G401 (cell line): ENCODE results near the gene POMC. TPM values are rescaled to one million over a fixed set of nuclear protein-coding genes. Genes with fewer than 3 reads are reported as not detected.
"Not testable (repeated sequence)": the region's sequence is repeated elsewhere in the genome, so short reads cannot be mapped to it uniquely, and the experiment has no call there.

Experiments
- DNase-seq: peaks from one replicate; pipeline ENCODE4 v3.0.0-alpha.2; 2015; ENCODE audit warnings: low spot score
- in situ Hi-C: cut with HindIII; loops from 2 replicates; pipeline ENCODE4 v1.10.0; 2016; ENCODE audit warnings: low sequenced_read_pairs, mixed read lengths
- total RNA-seq: library from RNA; depleted of rRNA; stranded (reverse); fragments of >200 nt; shearing (Covaris generic); gene quantifications from 2 replicates; pipeline ENCODE4 v1.2.3, GENCODE V29; 2014

The POMC gene
- total RNA-seq, 1 experiment from 2014 or later, result not detected

DNA sequence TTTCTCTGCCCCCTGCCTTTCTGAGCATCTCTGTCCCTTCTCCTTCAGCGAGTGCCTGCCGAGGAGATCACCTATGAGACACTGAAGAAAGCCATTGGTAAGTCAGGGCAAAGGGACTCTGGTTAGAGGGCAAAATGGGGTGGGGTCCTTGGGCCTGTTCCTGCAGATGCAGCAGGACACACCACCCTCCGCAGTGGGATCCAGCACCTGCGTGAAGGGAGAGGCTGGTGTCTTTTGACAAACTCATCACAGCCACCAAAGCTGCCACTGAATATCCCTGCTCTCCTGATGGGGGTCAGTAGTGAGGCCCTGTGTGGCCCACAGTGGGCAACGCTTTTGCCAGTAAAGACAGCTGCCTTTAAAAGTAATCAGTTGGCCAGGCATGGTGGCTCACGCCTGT lies 18.7 kb downstream of the POMC start:
- in situ Hi-C loops, result no loop called here
- DNase-seq, result no peak

DNA sequence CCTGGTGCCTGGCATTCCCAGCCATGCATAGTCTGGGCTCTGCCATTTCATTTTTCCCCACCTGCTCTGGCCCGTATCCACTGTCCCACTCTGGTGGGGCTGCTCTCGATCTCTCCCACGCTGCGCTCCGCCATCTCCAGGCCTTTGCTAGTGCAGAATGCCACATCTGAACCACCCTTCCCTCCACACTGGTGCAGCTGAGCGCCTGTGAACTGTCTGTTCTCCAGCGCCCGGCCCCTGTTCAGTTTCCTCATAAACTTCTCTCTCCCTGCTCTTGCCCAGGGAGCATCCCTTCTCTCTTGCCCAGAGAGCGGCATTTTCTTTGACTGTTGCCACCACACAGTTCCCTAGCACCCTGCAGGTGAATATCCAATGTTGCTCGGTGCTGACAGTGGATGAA lies 21.5 kb downstream of the POMC start:
- in situ Hi-C loops, result no loop called here
- no peak for DNase-seq

DNA sequence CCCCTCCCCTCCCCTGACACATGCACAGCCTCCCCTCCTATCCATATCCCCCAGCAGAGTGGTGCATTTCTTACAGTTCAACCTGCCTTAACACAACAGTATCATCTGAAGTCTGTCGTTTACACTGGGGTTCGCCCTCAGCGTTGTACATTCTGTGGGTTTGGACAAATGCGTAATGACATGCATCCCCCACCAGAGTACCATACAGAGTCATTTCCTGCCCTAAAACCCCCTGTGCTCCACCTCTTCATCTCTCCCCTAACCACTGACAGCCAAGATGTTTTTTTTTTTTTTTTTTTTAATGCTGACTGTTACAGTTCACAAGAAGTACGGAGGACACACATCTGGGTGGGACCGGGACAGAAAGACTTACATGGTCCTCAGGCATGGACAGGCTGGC lies 22.6 kb downstream of the POMC start:
- in situ Hi-C loops, result no loop called here
- DNase-seq, result no peak

DNA sequence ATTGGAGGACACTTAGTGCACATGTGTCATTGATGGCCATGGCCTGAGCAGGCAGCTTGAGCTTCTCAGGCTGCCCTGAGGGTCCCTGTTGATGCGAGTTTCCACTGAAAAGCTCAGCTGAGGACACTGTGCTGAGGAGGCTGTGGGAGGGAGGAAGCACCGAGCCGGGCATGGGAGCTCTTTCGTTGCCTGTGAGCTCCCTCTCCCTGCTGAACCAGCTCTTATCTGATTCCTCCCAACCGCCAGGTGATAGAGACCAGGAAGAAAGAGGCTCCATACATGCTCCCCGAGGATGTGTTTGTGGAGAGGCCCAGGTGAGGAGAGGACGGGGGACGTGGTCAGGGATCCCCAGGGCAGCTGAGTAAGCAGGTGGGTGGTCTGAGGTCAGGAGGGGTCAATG lies 27.3 kb downstream of the POMC start:
- DNase-seq, result no peak
- in situ Hi-C loops, result no loop called here

DNA sequence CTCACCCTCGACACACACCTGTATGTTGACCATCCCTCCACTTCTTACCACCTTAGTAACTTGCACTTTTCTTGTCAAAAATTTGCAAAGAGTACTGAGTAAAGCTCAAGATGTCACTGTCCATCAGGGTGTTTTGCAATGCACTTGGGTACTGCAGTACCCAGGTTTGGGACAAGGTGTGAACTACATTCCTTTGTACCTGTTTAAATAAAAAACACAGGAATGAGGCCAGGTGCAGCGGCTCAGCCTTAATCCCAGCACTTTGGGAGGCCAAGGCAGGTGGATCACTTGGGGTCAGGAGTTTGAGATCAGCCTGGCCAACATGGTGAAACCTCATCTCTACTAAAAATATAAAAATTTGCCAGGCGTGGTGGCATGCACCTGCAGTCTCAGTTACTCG lies 27.8 kb downstream of the POMC start:
- DNase-seq, in situ Hi-C loops: not testable (repeated sequence)

DNA sequence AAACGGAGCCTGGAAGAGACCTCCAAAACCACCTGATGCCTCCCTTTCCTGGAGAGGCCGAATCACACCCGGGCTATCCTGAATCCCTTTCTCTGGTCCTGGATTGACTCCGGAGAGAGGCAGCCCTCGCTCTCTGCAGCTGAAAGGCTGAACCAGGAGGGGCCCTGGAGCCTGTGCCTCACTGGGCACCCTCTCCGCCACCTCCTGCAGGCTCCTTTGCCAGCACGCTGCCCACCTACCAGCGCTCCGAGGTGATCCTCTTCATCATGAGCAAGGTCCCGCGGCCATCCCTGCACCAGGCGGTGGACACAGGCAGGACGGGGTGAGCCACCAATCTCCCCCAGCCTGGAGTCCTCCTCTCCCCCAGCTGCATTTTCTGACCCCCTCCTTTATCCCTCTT lies 35.7 kb downstream of the POMC start:
- DNase-seq, result no peak
- in situ Hi-C loops, result no loop called here

DNA sequence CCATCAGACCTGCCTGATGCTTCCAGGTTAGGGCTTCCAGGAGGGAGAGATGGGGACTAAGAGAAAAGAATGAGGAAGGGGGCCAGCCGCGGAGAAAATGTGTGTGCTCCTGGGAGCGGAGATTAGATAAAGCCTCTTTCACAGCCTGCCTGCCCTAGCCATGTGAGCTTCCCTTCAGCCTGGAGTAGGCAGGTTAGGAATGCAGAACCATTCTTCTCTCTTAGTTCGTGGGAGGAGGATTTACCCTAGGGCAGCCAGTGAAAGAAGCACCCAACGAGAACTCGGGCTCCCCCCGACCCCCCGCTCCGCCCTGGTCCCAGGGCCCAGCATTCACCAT lies 36.1 kb downstream of the POMC start:
- DNase-seq, result no peak
- in situ Hi-C loops, result no loop called here

DNA sequence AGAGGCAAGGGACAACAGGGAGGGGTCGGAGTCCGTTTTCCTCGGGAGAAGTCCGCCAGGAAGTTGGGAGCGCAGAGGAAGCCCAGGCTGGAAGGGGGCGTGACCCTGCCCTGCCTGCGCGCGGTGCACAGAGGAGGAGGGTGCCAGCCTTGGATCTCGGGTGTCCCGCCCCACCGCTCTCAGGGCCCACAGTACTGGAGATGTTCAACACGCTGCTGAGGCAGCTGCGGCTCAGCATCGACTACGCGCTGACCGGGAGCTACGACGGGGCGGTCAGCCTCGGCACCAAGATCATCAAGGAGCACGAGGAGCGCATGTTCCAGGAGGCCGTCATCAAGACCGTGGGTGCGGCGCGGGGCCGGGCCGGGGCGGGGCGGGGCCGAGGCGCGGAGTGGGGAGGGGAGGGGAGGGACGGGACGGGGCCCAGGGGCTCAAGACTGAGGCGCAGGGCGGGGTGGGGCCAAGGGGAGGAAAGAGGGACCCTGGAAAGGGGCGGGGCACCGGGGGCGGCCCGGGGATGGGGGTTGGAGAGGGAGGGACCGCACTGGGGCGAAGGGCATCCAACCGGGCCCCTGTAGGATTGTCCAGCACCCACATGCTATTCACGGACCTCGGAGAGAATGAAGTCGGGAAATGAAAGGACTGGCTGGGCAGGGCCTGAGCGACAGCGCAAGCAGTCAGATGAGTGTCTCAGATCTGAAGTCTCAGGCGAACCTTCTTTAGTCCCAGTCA lies 36.6 kb downstream of the POMC start:
- in situ Hi-C loops, result no loop called here
- DNase-seq, result no peak

DNA sequence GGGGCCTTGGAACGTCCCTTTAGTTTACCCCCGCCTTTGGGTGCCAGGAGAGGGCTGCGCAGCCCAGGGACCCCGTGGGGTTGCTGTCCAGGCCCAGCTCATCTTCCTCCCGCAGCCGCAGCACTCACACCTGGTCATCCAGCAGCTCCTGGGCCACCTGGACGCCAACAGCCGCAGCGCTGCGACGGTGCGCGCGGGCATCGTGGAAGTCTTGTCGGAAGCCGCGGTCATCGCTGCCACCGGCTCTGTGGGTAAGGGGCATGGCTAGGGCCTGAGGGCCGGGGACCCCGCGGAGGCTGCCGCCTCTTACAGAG lies 37.2 kb downstream of the POMC start:
- no peak for DNase-seq
- in situ Hi-C loops, result no loop called here

DNA sequence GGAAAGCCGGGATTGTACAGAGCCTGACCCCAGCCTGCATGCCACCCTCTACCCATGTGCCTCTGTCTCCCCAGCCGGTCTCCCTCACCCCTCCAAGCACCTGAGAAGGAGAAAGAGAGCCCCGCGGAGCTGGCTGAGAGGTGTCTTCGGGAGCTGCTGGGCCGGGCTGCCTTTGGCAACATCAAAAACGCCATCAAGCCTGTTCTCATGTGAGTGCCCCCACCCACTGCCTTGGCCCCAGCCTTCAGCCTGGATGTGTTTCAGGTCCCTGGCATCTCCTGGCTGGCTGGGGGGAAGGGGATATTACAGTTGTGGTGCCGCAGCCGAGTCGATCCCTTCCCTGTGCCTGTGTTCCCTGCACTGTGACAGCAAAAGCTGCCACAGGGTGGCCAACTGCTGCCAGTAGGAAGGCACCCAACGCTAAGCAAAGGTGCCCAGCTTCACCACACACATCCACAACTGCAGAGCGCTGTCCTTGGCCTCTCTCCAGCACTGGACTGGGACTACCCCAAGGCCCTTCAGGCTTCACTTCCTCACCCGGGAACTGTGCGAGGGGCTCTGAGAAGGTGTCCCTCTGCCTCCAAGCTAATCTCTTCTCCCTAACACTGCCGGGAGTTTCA lies 38.4 kb downstream of the POMC start:
- in situ Hi-C loops, result no loop called here
- no peak for DNase-seq

DNA sequence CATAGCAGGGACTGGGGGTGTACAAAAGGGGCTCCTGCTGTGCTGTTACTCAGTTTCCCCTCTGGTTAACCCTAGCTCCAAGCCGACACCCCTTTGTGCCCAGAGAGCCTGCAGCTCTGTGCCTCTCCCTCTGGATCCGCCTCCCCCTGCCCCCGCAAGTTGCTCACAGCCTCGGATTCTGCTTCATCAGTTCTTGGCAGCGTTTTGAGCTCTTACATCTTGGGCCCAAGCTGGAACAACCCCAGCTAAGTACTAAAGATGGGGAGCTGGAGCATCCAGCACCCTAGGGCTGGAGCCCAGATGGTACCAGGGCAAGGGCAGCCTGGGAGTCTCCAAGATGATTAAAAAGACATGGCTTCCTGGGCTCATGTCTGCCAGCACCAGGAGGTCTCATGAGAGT lies 40.7 kb downstream of the POMC start:
- in situ Hi-C loops, result no loop called here
- DNase-seq, result peak; percentile 25

DNA sequence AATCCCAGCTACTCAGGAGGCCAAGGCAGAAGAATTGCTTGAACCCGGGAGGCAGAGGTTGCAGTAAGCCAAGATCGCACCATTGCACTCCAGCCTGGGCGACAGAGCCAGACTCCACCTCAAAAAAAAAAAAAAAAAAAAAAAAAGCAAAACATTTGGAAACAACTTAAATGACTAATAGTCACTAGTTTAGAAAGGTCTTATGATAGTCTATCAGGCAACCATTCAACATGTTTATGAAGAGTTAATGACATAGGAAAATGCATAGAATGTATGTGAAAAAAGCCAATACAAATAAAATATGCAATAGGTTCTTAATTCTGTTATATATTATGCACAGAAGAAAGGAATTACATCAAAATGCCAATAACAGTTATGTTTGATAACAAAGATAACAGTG lies 41.3 kb downstream of the POMC start:
- in situ Hi-C loops, DNase-seq: not testable (repeated sequence)

DNA sequence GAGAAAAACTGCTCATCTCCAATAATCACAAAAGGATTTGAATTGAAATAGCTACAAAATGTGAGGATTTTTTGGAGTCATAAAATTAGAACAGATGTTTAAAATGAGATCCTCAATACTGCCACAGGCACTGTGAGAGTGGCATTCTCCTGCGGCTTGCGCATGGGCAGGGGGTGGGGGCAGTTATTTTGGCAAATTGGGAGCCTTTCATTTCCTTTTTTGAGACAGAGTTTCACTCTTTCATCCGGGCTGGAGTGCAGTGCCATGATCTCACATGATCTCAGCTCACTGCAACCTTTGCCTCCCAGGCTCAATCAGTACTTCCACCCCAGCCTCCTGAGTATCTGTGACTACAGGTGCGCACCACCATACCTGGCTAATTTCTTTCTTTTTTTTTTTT lies 42.4 kb downstream of the POMC start:
- no peak for DNase-seq
- in situ Hi-C loops, result no loop called here

DNA sequence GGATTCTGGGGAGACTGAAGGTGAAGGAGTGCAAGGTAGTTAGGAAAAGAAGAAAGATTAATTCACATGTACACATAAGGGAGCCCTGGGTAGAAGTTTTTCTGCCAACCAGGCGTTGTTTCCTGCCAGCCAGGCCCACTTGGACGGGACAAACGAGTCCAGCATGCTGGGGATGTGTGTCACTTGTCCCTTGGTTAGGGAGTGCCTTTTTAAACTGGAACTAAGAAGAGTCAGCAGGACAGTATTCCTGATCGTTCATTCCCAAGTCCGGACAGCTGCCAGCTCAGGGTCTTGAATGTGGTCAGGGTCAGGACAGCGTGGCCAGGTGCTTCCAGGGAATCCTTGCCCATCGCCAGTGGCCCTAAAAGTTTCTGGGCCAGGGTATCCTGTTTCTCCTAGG lies 43.2 kb downstream of the POMC start:
- in situ Hi-C loops, result no loop called here
- DNase-seq, result no peak

DNA sequence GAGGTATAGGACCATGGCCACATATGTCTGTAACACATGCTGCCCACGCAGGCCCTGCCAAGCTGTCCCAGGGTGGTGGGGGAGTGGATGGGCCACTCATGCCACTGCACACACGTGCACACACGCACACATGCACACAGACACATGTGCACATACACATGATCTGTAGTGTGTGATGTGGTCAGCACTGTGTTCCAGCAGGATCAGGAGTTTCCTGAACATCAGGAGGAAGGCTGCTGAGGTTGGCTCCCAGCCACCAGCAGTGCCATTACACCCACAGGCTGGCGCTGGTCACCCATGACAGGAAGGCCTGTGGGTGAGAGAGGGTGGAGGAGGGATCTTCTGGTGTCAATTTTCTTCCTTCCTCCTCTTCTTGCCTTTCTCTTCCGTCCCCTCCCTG lies 44.7 kb downstream of the POMC start:
- no peak for DNase-seq
- in situ Hi-C loops, result no loop called here

DNA sequence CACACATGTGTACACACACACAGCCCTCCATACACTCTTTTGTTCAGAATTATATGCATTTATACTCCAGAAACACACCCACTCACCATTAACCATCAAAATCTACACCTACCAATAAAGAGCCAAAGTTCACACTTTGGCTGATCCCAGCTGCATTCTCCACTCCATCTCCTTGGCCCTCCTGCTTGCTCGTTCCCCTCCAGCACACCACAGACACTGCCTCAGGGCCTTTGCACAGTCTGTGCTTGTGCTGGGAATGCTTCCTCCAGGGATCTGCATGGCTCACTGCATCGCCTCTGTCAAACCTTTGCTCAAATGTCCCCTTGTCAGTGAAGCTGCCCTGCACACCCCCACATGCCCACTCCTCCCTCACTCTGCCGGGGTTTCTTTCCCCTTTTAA lies 46.0 kb downstream of the POMC start:
- DNase-seq, result no peak
- in situ Hi-C loops, result no loop called here

DNA sequence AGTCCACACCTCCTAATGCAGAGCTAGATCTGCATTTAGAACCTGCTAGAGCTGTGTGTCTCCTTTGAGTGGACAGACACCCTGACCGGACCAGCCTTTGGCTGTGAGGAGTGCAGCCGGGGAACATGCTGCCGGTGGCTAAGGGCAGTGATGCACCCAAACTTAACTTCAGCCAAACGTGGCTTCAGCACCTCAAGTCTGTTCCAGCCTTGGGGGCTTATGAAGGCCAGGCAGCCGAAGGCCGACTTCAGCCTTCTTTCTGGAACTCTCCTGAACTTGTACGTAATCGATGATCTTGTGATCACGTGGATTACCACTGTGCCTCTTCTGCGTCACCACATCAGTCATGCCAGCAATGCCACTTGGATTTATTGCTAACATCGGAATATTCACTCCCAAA lies 49.1 kb downstream of the POMC start:
- DNase-seq, result no peak
- in situ Hi-C loops, result no loop called here

DNA sequence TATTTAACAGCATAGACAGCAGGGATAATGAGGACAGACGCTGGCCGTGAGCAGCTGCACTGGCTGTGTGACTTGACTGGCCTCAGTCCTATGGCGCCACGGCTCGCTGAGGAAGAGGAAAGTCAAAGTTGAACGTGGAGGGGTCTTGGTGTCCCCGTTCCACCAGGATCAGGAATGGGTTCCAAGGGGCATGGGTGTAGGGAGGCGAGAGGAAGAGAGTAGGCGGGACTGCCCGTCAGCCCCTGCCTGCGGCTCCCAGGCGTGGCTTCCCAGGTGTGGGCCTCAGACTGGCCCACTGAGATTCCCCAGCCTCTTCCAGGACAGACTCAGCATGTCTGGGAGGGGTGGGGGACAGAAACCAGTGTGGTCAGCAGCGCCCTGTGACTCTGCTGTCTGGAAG lies 51.4 kb downstream of the POMC start:
- DNase-seq, result no peak
- in situ Hi-C loops, result no loop called here

DNA sequence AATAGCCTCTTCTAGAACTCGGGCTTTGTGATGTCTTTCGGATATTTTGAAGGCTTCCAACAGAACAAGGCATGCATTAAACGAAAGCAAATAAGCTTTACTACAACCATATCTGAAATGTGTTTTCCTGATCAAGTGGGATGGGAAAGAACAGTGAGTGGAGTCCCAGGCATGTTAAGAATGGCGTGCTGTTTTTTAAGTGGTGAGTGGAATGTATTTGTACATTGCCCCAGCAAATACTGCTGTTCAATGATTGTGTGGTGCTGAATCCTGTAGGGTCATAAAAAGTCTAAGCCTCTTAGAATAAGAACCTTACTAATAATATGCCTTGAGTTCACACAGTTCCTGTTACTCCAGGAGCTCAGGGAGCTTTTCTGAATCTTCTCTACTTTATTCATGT lies 52.5 kb downstream of the POMC start:
- DNase-seq, result no peak
- in situ Hi-C loops, result no loop called here

DNA sequence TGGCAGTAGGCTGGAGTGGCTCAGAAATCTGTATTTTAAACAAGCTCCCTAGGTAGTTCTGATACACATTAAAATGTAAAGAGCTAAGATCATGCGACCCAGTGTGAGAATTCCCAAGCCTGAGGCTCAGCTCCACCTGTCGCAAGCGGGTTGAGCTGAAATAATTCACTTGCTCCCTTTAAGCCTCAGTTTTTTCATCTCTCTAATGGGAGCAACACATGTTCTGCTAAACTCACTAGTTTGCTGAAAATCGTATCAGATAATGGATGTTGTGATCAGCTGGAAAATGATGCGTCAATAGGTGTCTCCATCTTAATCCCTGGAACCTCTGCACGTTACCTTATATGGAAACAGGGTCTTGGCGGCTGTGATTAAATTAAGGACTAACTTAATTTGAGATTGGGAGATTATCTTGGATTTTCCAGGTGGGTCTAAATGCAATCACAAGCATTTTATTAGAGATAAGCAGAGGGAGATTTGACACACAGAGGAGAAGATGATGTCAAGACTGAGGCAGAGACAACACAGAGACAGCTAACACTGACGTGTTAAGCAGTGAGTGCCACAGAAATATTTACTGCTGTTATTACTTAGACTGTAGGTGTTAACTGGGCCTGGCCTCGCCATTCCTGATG lies 53.0 kb downstream of the POMC start:
- no peak for DNase-seq
- in situ Hi-C loops, result no loop called here

DNA sequence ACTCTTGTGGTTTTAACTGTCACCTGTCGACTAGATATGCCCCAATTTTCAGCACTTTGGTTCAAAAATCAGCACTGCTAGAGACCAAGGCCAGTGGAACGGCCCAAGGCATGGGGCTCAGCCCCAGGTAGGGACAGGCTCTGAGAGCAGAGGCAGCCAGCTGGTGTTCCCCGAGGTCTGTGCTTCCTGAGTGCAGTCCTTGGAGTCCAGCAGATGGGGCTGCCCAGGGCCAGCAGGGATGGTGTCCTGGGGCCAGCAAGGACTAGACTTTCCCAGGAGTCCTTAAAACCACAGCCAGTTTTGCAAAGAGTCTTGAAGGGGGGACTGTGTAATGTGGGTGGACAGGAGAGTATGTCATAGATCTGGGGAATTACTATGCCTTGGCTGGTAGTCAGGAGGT lies 56.3 kb downstream of the POMC start:
- DNase-seq, result no peak
- in situ Hi-C loops, result no loop called here
